ENCODE data around the gene AVEN. TPM values are rescaled to one million over a fixed set of nuclear protein-coding genes. Genes with fewer than 3 reads are reported as not detected.
A peak's percentile ranks its signal among the peaks of the same experiment; 100 is the strongest.

Gene AVEN
- total RNA-seq, 1 donor from 2014 or later, result 15.3 TPM

GRCh38 chr15:33913459-33913858 lies 125.5 kb downstream of the AVEN start:
- DNase-seq (ENCODE audit: low read depth), result no peak

GRCh38 chr15:33912326-33912725 lies 126.7 kb downstream of the AVEN start:
- DNase-seq (ENCODE audit: low read depth), result no peak

GRCh38 chr15:33910741-33911140 lies 128.3 kb downstream of the AVEN start:
- DNase-seq (ENCODE audit: low read depth), result peak; percentile 13

GRCh38 chr15:33908406-33908805 lies 130.6 kb downstream of the AVEN start:
- DNase-seq (ENCODE audit: low read depth), result no peak

GRCh38 chr15:33907326-33907725 lies 131.7 kb downstream of the AVEN start:
- no peak for DNase-seq (ENCODE audit: low read depth)

- DNase-seq (ENCODE audit: low read depth), result no peak
Observed at GRCh38 chr15:33903661-33904060, 135.3 kb downstream of the AVEN start.

GRCh38 chr15:33902043-33902442 lies 137.0 kb downstream of the AVEN start:
- DNase-seq (ENCODE audit: low read depth), result no peak

GRCh38 chr15:33894193-33894592 lies 144.8 kb downstream of the AVEN start:
- DNase-seq (ENCODE audit: low read depth), result no peak

- no peak for DNase-seq (ENCODE audit: low read depth)
Observed at GRCh38 chr15:33888176-33888575, 150.8 kb downstream of the AVEN start.

- DNase-seq (ENCODE audit: low read depth), result no peak
Observed at GRCh38 chr15:33882921-33883320, 156.1 kb downstream of the AVEN start.

GRCh38 chr15:33874156-33874555 lies 164.8 kb downstream of the AVEN start:
- no peak for DNase-seq (ENCODE audit: low read depth)

GRCh38 chr15:33872416-33873106 lies 166.4 kb downstream of the AVEN start:
- no peak for DNase-seq (ENCODE audit: low read depth)

- no peak for DNase-seq (ENCODE audit: low read depth)
Observed at GRCh38 chr15:33871980-33872379, 167.0 kb downstream of the AVEN start.

GRCh38 chr15:33866101-33866737 lies 172.8 kb downstream of the AVEN start:
- no peak for DNase-seq (ENCODE audit: low read depth)

GRCh38 chr15:33865416-33865815 lies 173.6 kb downstream of the AVEN start:
- no peak for DNase-seq (ENCODE audit: low read depth)

- no peak for DNase-seq (ENCODE audit: low read depth)
Observed at GRCh38 chr15:33864360-33865075, 174.5 kb downstream of the AVEN start.

- DNase-seq (ENCODE audit: low read depth), result peak; percentile 29
Observed at GRCh38 chr15:33860754-33861153, 178.2 kb downstream of the AVEN start.

- no peak for DNase-seq (ENCODE audit: low read depth)
Observed at GRCh38 chr15:33859992-33860545, 178.9 kb downstream of the AVEN start.

GRCh38 chr15:33858836-33859235 lies 180.2 kb downstream of the AVEN start:
- DNase-seq (ENCODE audit: low read depth), result no peak

- DNase-seq (ENCODE audit: low read depth), result no peak
Observed at GRCh38 chr15:33857726-33858125, 181.3 kb downstream of the AVEN start.

GRCh38 chr15:33852570-33852969 lies 186.4 kb downstream of the AVEN start:
- DNase-seq (ENCODE audit: low read depth), result no peak

GRCh38 chr15:33852094-33852493 lies 186.9 kb downstream of the AVEN start:
- DNase-seq (ENCODE audit: low read depth), result no peak

GRCh38 chr15:33851079-33851478 lies 187.9 kb downstream of the AVEN start:
- no peak for DNase-seq (ENCODE audit: low read depth)
